ENCODE measurements around the gene AKAP6. TPM values are rescaled to one million over a fixed set of nuclear protein-coding genes. Genes with fewer than 3 reads are reported as not detected.

AKAP6 gene
- total RNA-seq, 1 donor from 2014 or later, result 2.8 TPM

DNA sequence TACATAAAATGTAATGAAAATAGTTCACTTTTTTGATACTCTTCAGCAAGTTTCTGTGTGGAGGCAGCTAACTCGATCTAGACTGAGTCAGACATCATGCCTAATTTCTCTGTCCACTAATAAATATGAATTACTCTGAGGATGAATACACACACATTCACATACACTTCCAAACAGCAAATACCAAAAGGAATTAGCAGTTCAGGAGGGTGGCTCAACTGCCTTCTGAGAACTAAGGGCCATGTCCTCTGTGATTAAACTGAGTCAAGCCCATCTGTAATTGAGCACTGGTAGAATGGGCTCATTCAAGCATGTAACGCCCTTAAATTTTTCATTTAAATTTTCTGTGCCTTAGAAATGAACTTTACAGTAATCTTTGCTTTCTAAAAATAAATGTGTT lies 242.5 kb downstream of the AKAP6 start:
- no peak overlapping the region for H2AFZ ChIP-seq (ENCODE audit: low read depth, low read length)
- no peaks in the 10 kb centered on the region for H3K79me2 ChIP-seq (ENCODE audit: insufficient read depth, low read length)
- H4K20me1 ChIP-seq (ENCODE audit: insufficient read depth, low read length), result no peaks in the 10 kb centered on the region
- Mint-ChIP-seq H3K27ac (ENCODE audit: unreplicated experiment) (no peak overlapping the region), H3K4me1 (ENCODE audit: low read depth, unreplicated experiment) (peaks cover 13% of the 10 kb centered on the region), H3K9me3 (ENCODE audit: unreplicated experiment) (no peaks in the 10 kb centered on the region), H3K36me3 (ENCODE audit: low read depth, unreplicated experiment) (no peaks in the 10 kb centered on the region), H3K27me3 (ENCODE audit: low read depth, unreplicated experiment) (peaks cover 6% of the 10 kb centered on the region), H3K4me3 (ENCODE audit: unreplicated experiment) (no peak overlapping the region)
- no peak overlapping the region for H3K4me2 ChIP-seq (ENCODE audit: low read length)
- no peaks in the 10 kb centered on the region for H3K9me3 ChIP-seq (ENCODE audit: insufficient read depth, low read depth, low read length)
- no peak overlapping the region for H3K4me3 ChIP-seq (ENCODE audit: insufficient read depth, low read depth, low read length)
- peaks cover 6% of the 10 kb centered on the region for H3K4me1 ChIP-seq (ENCODE audit: insufficient read depth, low read length)
- no peak for FAIRE-seq
- no peak overlapping the region for H3K9ac ChIP-seq (ENCODE audit: low read length)
- peak; percentile 51 for DNase-seq (ENCODE audit: low read depth)
- no peak overlapping the region for H3K27ac ChIP-seq (ENCODE audit: low read depth, low read length)
- no peaks in the 10 kb centered on the region for H3K36me3 ChIP-seq (ENCODE audit: insufficient read depth, low read length)
- TF ChIP-seq, protein P1, sequence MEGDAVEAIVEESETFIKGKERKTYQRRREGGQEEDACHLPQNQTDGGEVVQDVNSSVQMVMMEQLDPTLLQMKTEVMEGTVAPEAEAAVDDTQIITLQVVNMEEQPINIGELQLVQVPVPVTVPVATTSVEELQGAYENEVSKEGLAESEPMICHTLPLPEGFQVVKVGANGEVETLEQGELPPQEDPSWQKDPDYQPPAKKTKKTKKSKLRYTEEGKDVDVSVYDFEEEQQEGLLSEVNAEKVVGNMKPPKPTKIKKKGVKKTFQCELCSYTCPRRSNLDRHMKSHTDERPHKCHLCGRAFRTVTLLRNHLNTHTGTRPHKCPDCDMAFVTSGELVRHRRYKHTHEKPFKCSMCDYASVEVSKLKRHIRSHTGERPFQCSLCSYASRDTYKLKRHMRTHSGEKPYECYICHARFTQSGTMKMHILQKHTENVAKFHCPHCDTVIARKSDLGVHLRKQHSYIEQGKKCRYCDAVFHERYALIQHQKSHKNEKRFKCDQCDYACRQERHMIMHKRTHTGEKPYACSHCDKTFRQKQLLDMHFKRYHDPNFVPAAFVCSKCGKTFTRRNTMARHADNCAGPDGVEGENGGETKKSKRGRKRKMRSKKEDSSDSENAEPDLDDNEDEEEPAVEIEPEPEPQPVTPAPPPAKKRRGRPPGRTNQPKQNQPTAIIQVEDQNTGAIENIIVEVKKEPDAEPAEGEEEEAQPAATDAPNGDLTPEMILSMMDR (IDR thresholded peaks at IDR 0.05; ENCODE audit: insufficient read depth, low read depth, low read length), result no peak
- TF ChIP-seq EZH2 (IDR thresholded peaks at IDR 0.05; ENCODE audit: insufficient read depth, low read length), result no peak
- peaks cover 7% of the 10 kb centered on the region for H3K27me3 ChIP-seq (ENCODE audit: insufficient read depth, low read length)

DNA sequence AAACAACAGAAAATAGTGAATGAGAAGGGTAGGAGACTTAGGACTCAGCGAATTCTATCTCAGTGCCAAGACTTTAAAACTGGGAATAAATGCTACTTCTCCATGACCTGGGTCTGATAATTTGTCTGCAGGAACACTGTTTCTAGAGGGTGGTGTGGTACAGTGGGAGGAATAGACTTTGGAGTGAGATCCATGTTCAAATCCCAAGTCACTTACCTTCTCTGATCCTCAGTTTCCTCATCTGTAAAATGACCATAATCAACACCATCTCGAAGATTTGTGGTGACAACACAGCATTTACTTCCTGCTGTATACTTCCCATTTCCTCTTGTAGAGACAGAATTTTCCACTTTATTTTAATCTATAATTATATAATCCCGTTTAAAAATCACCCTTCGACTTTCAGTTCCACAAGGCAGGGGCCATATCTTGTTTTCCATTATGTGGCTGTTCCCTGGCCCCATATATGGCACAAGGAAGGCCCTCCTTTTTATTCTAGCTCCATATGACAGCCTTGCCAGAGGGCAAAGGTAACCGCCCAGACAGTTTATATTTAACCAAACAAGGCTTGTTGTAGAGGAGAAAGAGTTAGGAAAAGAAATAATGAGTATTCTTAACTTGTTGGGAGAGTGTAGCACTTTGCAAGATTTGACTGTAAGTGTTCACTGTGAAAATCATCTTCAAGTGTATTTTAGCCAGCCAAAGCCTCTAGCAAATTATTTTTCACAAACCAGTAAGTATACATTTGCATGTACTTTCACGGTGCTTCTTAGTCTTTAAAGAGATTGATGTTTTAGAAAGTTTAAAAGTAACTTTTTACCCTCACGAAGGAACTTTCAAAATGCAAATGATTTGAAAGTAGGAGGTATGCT lies 243.1 kb downstream of the AKAP6 start:
- H3K27me3 Mint-ChIP-seq (ENCODE audit: low read depth, unreplicated experiment), result peaks cover 6% of the 10 kb centered on the region
- Histone ChIP-seq H3K27me3 (ENCODE audit: insufficient read depth, low read length) (peaks cover 7% of the 10 kb centered on the region), H3K4me1 (ENCODE audit: insufficient read depth, low read length) (peaks cover 6% of the 10 kb centered on the region), H3K79me2 (ENCODE audit: insufficient read depth, low read length) (no peaks in the 10 kb centered on the region), H3K27ac (ENCODE audit: low read depth, low read length) (no peak overlapping the region), H4K20me1 (ENCODE audit: insufficient read depth, low read length) (no peaks in the 10 kb centered on the region), H3K9ac (ENCODE audit: low read length) (no peak overlapping the region), H3K36me3 (ENCODE audit: insufficient read depth, low read length) (no peaks in the 10 kb centered on the region), H2AFZ (ENCODE audit: low read depth, low read length) (no peak overlapping the region), H3K4me3 (ENCODE audit: insufficient read depth, low read depth, low read length) (no peak overlapping the region), H3K9me3 (ENCODE audit: insufficient read depth, low read depth, low read length) (no peaks in the 10 kb centered on the region), H3K4me2 (ENCODE audit: low read length) (no peak overlapping the region)
- peaks cover 14% of the 10 kb centered on the region for H3K4me1 Mint-ChIP-seq (ENCODE audit: low read depth, unreplicated experiment)
- no peak overlapping the region for H3K4me3 Mint-ChIP-seq (ENCODE audit: unreplicated experiment)
- DNase-seq (ENCODE audit: low read depth) (no peak), FAIRE-seq (peak; percentile 13)
- H3K27ac Mint-ChIP-seq (ENCODE audit: unreplicated experiment), result no peak overlapping the region
- H3K9me3 Mint-ChIP-seq (ENCODE audit: unreplicated experiment), result no peaks in the 10 kb centered on the region
- TF ChIP-seq, protein P1 (IDR thresholded peaks at IDR 0.05; ENCODE audit: insufficient read depth, low read depth, low read length), result no peak
- TF ChIP-seq EZH2 (IDR thresholded peaks at IDR 0.05; ENCODE audit: insufficient read depth, low read length), result no peak
- no peaks in the 10 kb centered on the region for H3K36me3 Mint-ChIP-seq (ENCODE audit: low read depth, unreplicated experiment)

DNA sequence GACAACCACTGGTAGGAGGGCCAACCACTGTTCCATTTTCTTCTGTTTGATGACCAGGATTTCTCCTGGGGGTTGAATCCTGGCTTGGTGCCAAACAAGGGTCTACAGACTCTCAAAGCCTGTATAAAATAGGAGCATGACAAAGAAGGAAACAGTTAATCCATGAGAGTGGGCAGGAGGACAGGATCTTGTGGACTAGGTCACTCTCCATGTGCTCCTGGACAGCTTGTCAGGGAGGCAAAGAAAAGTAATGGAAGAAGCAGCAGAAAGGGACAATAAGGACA lies 243.7 kb downstream of the AKAP6 start:
- H3K79me2 ChIP-seq (ENCODE audit: insufficient read depth, low read length), result no peaks in the 10 kb centered on the region
- no peak overlapping the region for H3K4me3 ChIP-seq (ENCODE audit: insufficient read depth, low read depth, low read length)
- peaks cover 11% of the 10 kb centered on the region for H3K4me1 Mint-ChIP-seq (ENCODE audit: low read depth, unreplicated experiment)
- no peak overlapping the region for H3K27ac ChIP-seq (ENCODE audit: low read depth, low read length)
- H3K4me2 ChIP-seq (ENCODE audit: low read length), result no peak overlapping the region
- no peaks in the 10 kb centered on the region for H3K9me3 ChIP-seq (ENCODE audit: insufficient read depth, low read depth, low read length)
- H3K27me3 ChIP-seq (ENCODE audit: insufficient read depth, low read length), result peaks cover 7% of the 10 kb centered on the region
- no peaks in the 10 kb centered on the region for H3K36me3 Mint-ChIP-seq (ENCODE audit: low read depth, unreplicated experiment)
- FAIRE-seq, result no peak
- H3K9me3 Mint-ChIP-seq (ENCODE audit: unreplicated experiment), result no peaks in the 10 kb centered on the region
- TF ChIP-seq, protein P1 (IDR thresholded peaks at IDR 0.05; ENCODE audit: insufficient read depth, low read depth, low read length), result no peak
- no peak for TF ChIP-seq EZH2 (IDR thresholded peaks at IDR 0.05; ENCODE audit: insufficient read depth, low read length)
- H3K27ac Mint-ChIP-seq (ENCODE audit: unreplicated experiment), result no peak overlapping the region
- no peak overlapping the region for H3K4me3 Mint-ChIP-seq (ENCODE audit: unreplicated experiment)
- peaks cover 6% of the 10 kb centered on the region for H3K27me3 Mint-ChIP-seq (ENCODE audit: low read depth, unreplicated experiment)
- no peak for DNase-seq (ENCODE audit: low read depth)
- H3K4me1 ChIP-seq (ENCODE audit: insufficient read depth, low read length), result peaks cover 3% of the 10 kb centered on the region
- no peaks in the 10 kb centered on the region for H3K36me3 ChIP-seq (ENCODE audit: insufficient read depth, low read length)
- no peak overlapping the region for H2AFZ ChIP-seq (ENCODE audit: low read depth, low read length)
- H3K9ac ChIP-seq (ENCODE audit: low read length), result no peak overlapping the region
- no peaks in the 10 kb centered on the region for H4K20me1 ChIP-seq (ENCODE audit: insufficient read depth, low read length)
